ENCODE data around the gene ZNF831. TPM values are rescaled to one million over a fixed set of nuclear protein-coding genes. Genes with fewer than 3 reads are reported as not detected.
A peak's percentile ranks its signal among the peaks of the same experiment; 100 is the strongest.

ZNF831 gene
- total RNA-seq, 1 experiment from 2014 or later, result not detected

DNA sequence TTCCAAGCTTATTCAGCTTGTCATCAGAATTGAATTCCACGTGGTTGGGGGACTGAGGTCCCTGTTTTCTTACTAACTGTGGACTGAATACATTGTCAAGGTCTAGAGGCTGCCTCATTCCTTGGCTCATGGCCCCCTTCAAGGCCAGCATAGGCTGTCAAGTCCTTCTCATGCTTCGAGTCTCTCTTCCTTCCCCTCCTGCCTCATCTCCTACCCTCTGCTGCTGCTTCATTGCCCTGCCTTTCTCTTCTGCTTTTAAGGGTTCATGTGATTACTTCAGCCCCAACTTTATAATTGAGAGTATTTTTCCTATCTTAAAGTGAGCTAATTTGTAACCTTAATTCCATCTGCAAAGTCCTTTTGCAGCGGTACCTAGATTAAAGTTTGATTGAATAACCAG is 27.6 kb upstream of the ZNF831 start:
- CTCF ChIA-PET, result interaction anchor here (0.7 to 1.9 kb wide), 6 partner anchors 15 to 86 kb away, joined by 3 to 9 read pairs (median 4); no protein-coding TSS in a partner anchor
- POLR2A ChIA-PET, result no interaction called here
- Mint-ChIP-seq H3K4me3 (ENCODE audit: unreplicated experiment) (no peak overlapping the region), H3K27me3 (ENCODE audit: insufficient read depth, unreplicated experiment) (peaks cover 42% of the 10 kb centered on the region), H3K4me1 (ENCODE audit: insufficient read depth, unreplicated experiment) (no peaks in the 10 kb centered on the region), H3K9me3 (ENCODE audit: unreplicated experiment) (peaks cover 5% of the 10 kb centered on the region), H3K27ac (ENCODE audit: low read depth, unreplicated experiment) (peak overlapping the region; percentile 41), H3K36me3 (ENCODE audit: insufficient read depth, unreplicated experiment) (no peaks in the 10 kb centered on the region)
- DNase-seq (ENCODE audit: unreplicated experiment), result no peak
- no TSS peak for BruUV-seq (replicated peaks)
- TF ChIP-seq, protein P1, sequence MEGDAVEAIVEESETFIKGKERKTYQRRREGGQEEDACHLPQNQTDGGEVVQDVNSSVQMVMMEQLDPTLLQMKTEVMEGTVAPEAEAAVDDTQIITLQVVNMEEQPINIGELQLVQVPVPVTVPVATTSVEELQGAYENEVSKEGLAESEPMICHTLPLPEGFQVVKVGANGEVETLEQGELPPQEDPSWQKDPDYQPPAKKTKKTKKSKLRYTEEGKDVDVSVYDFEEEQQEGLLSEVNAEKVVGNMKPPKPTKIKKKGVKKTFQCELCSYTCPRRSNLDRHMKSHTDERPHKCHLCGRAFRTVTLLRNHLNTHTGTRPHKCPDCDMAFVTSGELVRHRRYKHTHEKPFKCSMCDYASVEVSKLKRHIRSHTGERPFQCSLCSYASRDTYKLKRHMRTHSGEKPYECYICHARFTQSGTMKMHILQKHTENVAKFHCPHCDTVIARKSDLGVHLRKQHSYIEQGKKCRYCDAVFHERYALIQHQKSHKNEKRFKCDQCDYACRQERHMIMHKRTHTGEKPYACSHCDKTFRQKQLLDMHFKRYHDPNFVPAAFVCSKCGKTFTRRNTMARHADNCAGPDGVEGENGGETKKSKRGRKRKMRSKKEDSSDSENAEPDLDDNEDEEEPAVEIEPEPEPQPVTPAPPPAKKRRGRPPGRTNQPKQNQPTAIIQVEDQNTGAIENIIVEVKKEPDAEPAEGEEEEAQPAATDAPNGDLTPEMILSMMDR (IDR thresholded peaks at IDR 0.05; ENCODE audit: unreplicated experiment), result no peak
- intact Hi-C loops (cut with micrococcal nuclease), result no loop called here

DNA sequence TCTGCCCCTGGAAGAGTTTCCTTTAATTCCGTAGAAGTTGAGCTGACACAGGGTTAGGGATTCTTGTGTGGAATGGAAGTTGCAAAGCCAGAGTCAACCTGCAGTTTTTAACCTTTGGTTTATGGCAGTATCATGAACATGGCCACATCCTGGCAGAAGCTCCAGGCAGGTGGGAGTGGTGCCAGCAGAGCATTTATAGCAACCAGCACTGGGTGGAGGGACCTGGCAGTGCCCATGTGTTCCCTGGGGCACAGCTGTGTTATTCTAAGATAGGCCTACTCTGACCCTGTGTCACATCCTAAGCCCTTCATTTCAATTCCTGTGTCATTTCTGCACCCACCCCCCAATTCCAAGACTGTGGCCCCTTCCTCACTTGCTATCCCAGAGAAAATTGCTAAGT is 26.1 kb upstream of the ZNF831 start:
- H3K36me3 Mint-ChIP-seq (ENCODE audit: insufficient read depth, unreplicated experiment), result no peaks in the 10 kb centered on the region
- no peaks in the 10 kb centered on the region for H3K4me1 Mint-ChIP-seq (ENCODE audit: insufficient read depth, unreplicated experiment)
- ChIA-PET POLR2A (interaction anchor here (0.9 kb wide), 1 partner anchor 78 kb away, joined by 3 read pairs; no protein-coding TSS in a partner anchor), CTCF (no interaction called here)
- intact Hi-C loops (cut with micrococcal nuclease), result no loop called here
- H3K4me3 Mint-ChIP-seq (ENCODE audit: unreplicated experiment), result no peak overlapping the region
- peaks cover 42% of the 10 kb centered on the region for H3K27me3 Mint-ChIP-seq (ENCODE audit: insufficient read depth, unreplicated experiment)
- TF ChIP-seq, protein P1 (IDR thresholded peaks at IDR 0.05; ENCODE audit: unreplicated experiment), result no peak
- peaks cover 5% of the 10 kb centered on the region for H3K9me3 Mint-ChIP-seq (ENCODE audit: unreplicated experiment)
- H3K27ac Mint-ChIP-seq (ENCODE audit: low read depth, unreplicated experiment), result no peak overlapping the region
- DNase-seq (ENCODE audit: unreplicated experiment), result no peak
- no TSS peak for BruUV-seq (replicated peaks)

DNA sequence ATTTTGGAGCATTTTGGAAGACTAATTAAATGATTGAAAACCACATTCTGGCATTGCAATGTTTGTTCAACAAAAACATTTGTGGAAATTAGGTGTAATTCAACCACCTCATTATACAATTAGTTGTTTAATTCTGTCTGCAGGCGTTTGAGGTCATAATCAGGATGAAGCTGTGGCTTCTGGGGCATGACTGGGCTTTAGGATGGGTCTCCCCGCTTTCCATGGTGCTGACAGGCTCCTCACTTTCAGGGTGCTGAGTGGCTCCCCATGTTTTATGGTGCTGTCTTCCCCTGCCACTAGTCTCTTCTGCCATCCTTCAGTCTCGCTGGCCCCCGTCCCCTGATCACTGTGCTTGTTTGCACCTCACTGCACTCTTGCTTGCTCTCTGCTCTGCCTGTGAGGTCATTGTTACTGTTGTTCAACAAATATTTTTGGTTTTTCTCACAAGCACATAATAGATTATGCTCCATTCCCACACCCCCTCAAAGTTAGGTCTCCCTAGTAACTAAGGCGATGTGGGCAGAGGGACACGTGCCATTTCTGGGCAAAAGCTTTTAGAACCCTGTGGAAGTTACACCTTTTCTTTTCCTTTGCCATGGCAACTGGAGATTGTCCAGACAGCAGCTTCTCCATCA is 25.4 kb upstream of the ZNF831 start:
- H3K27me3 Mint-ChIP-seq (ENCODE audit: insufficient read depth, unreplicated experiment), result peaks cover 42% of the 10 kb centered on the region
- ChIA-PET CTCF (no interaction called here), POLR2A (no interaction called here)
- TF ChIP-seq, protein P1 (IDR thresholded peaks at IDR 0.05; ENCODE audit: unreplicated experiment), result no peak
- peaks cover 5% of the 10 kb centered on the region for H3K9me3 Mint-ChIP-seq (ENCODE audit: unreplicated experiment)
- intact Hi-C loops (cut with micrococcal nuclease), result no loop called here
- no peaks in the 10 kb centered on the region for H3K36me3 Mint-ChIP-seq (ENCODE audit: insufficient read depth, unreplicated experiment)
- H3K27ac Mint-ChIP-seq (ENCODE audit: low read depth, unreplicated experiment), result no peak overlapping the region
- no peak overlapping the region for H3K4me3 Mint-ChIP-seq (ENCODE audit: unreplicated experiment)
- BruUV-seq (replicated peaks), result no TSS peak
- no peaks in the 10 kb centered on the region for H3K4me1 Mint-ChIP-seq (ENCODE audit: insufficient read depth, unreplicated experiment)
- DNase-seq (ENCODE audit: unreplicated experiment), result no peak

DNA sequence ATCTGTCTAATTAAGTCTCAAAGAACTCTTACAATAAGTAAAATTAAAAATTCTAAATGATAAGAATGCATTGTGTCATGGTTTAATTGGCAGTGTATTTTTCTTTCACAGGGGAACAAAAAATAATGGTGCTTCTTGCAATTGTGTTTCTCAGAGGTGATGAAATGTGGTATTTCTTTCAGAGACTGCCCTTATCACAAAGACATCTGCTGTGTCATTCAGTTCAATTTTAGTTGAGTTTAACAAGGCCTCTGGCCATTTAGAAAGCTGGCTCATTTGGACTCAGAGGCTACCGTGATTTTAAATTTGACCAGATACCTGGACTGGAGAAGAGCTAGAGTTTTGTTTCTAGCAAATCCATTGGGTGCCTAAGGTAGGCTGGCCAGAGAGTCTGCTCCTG is 23.6 kb upstream of the ZNF831 start:
- Mint-ChIP-seq H3K9me3 (ENCODE audit: unreplicated experiment) (peaks cover 5% of the 10 kb centered on the region), H3K27ac (ENCODE audit: low read depth, unreplicated experiment) (no peak overlapping the region), H3K27me3 (ENCODE audit: insufficient read depth, unreplicated experiment) (peaks cover 47% of the 10 kb centered on the region), H3K36me3 (ENCODE audit: insufficient read depth, unreplicated experiment) (no peaks in the 10 kb centered on the region), H3K4me3 (ENCODE audit: unreplicated experiment) (no peak overlapping the region), H3K4me1 (ENCODE audit: insufficient read depth, unreplicated experiment) (no peaks in the 10 kb centered on the region)
- TF ChIP-seq, protein P1 (IDR thresholded peaks at IDR 0.05; ENCODE audit: unreplicated experiment), result no peak
- intact Hi-C loops (cut with micrococcal nuclease), result no loop called here
- CTCF ChIA-PET, result interaction anchor here (1.0 kb wide), 1 partner anchor 12 kb away, joined by 3 read pairs; no protein-coding TSS in a partner anchor
- DNase-seq (ENCODE audit: unreplicated experiment), result no peak
- BruUV-seq (replicated peaks), result no TSS peak
- POLR2A ChIA-PET, result no interaction called here

All from MCF 10A (cell line).